ENCODE data around the gene PCBP3. TPM values are rescaled to one million over a fixed set of nuclear protein-coding genes. Genes with fewer than 3 reads are reported as not detected.

Gene PCBP3
- total RNA-seq, 2 experiments from 2014 or later = 3.4 to 3.8 TPM

DNA sequence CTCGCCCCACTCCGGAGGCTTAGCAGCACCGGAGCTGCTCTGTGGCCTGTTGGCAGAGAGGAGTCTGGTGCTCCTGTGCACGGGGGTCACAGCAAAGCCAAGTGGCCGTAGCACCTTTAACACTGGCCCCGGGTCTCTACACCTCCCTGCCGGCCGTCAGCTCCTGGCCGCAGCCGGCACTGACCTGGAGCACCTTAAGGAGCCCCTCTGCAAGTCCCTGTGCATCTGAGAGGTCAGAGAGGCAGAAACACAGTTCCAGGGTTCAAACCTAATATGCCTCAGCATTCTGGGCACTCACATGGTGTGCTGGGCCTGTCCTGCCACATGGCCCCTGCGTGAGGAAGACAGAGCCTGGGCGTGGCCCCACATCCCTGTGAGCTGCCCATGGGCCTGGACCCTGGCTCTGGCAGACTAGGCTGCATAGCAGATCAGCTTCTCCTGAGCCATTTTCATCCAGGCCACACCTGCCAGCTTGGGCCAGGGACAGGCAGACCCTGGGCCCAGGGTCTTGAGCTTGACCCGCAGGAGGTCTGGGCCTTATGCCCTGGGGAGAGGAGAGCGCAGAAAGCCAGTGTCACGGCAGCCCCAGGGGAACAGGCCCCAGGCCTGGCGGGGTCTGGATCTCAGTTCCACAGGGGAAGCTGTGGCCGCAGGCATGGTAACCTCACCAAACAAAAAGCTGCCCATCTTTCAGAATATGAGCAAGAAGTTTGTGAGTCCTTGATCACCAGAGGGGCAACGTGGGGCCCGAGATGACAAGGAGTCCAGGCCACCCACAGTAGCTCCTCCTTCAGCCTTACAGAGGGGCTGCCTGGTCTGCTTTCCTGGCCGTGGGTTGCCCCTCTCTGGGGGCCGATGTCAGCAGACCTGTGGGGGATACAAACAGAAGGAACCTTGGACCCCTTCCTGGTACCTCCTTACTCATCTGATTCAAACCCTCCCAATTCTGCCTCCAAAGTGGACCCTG is 192.1 kb downstream of the PCBP3 start:
- H3K36me3 Mint-ChIP-seq (ENCODE audit: low read depth) = no peaks in the 10 kb centered on the region
- Histone ChIP-seq H3K4me1 (ENCODE audit: insufficient read depth, low read length) (no peaks in the 10 kb centered on the region), H3K9me3 (ENCODE audit: control insufficient read depth in 1 of 2, insufficient read depth in 1 of 2, low read length in 2 of 2) (peaks cover 0 to under 1% of the 10 kb centered on the region in 2 experiments), H3K27ac (ENCODE audit: low read depth in 1 of 2, low read length in 2 of 2) (no peak overlapping the region), H3K27me3 (ENCODE audit: control insufficient read depth in 1 of 2, insufficient read depth in 2 of 2, low read length in 2 of 2) (no peaks in the 10 kb centered on the region), H3K36me3 (ENCODE audit: insufficient read depth, low read length) (no peaks in the 10 kb centered on the region), H3K4me3 (ENCODE audit: low read length) (no peak overlapping the region)
- ChIA-PET CTCF (no interaction called here), POLR2A (no interaction called here)
- ATAC-seq (ENCODE audit: poor library complexity) (no peak), DNase-seq (no peak)
- intact Hi-C loops (cut with DNase I, micrococcal nuclease) = no loop called here
- TF ChIP-seq, protein P1, sequence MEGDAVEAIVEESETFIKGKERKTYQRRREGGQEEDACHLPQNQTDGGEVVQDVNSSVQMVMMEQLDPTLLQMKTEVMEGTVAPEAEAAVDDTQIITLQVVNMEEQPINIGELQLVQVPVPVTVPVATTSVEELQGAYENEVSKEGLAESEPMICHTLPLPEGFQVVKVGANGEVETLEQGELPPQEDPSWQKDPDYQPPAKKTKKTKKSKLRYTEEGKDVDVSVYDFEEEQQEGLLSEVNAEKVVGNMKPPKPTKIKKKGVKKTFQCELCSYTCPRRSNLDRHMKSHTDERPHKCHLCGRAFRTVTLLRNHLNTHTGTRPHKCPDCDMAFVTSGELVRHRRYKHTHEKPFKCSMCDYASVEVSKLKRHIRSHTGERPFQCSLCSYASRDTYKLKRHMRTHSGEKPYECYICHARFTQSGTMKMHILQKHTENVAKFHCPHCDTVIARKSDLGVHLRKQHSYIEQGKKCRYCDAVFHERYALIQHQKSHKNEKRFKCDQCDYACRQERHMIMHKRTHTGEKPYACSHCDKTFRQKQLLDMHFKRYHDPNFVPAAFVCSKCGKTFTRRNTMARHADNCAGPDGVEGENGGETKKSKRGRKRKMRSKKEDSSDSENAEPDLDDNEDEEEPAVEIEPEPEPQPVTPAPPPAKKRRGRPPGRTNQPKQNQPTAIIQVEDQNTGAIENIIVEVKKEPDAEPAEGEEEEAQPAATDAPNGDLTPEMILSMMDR (IDR thresholded peaks at IDR 0.05) = no peak
- H3K4me1 Mint-ChIP-seq (ENCODE audit: low read depth) = no peaks in the 10 kb centered on the region
- no peaks in the 10 kb centered on the region for H3K27me3 Mint-ChIP-seq
- no peak overlapping the region for H3K4me3 Mint-ChIP-seq
- no peaks in the 10 kb centered on the region for H3K9me3 Mint-ChIP-seq
- H3K27ac Mint-ChIP-seq = no peak overlapping the region

DNA sequence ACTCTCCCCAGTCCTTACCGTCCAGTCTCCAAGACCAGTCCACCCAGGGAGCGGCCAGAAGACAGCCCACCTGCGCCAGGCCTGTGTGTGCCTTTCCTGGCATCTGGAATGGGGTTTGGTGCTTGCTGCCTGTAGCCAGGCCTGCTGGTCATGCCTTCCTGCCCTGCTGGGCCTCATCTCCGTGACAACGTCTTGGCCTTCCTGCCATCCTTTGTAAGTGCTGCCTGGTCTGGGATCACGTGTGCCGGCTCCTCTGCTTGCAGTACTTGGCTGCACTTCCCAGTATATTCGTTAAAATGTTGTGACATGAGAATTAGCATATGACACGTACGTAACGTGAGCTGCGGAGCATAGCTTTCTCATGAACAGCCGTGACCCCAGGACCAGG is 192.7 kb downstream of the PCBP3 start:
- peaks cover 0 to 7% of the 10 kb centered on the region in 2 experiments for H3K9me3 ChIP-seq (ENCODE audit: control insufficient read depth in 1 of 2, insufficient read depth in 1 of 2, low read length in 2 of 2)
- Mint-ChIP-seq H3K27ac (no peak overlapping the region), H3K4me3 (no peak overlapping the region), H3K36me3 (ENCODE audit: low read depth) (no peaks in the 10 kb centered on the region), H3K27me3 (no peaks in the 10 kb centered on the region), H3K9me3 (no peaks in the 10 kb centered on the region), H3K4me1 (ENCODE audit: low read depth) (no peaks in the 10 kb centered on the region)
- no peak overlapping the region for H3K4me3 ChIP-seq (ENCODE audit: low read length)
- no peaks in the 10 kb centered on the region for H3K4me1 ChIP-seq (ENCODE audit: insufficient read depth, low read length)
- ATAC-seq (ENCODE audit: poor library complexity) = no peak
- DNase-seq = no peak
- ChIA-PET POLR2A (no interaction called here), CTCF (no interaction called here)
- H3K27ac ChIP-seq (ENCODE audit: low read depth in 1 of 2, low read length in 2 of 2) = no peak overlapping the region
- no peaks in the 10 kb centered on the region for H3K36me3 ChIP-seq (ENCODE audit: insufficient read depth, low read length)
- no peaks in the 10 kb centered on the region for H3K27me3 ChIP-seq (ENCODE audit: control insufficient read depth in 1 of 2, insufficient read depth in 2 of 2, low read length in 2 of 2)
- intact Hi-C loops (cut with DNase I, micrococcal nuclease) = no loop called here
- TF ChIP-seq, protein P1 (IDR thresholded peaks at IDR 0.05) = no peak

DNA sequence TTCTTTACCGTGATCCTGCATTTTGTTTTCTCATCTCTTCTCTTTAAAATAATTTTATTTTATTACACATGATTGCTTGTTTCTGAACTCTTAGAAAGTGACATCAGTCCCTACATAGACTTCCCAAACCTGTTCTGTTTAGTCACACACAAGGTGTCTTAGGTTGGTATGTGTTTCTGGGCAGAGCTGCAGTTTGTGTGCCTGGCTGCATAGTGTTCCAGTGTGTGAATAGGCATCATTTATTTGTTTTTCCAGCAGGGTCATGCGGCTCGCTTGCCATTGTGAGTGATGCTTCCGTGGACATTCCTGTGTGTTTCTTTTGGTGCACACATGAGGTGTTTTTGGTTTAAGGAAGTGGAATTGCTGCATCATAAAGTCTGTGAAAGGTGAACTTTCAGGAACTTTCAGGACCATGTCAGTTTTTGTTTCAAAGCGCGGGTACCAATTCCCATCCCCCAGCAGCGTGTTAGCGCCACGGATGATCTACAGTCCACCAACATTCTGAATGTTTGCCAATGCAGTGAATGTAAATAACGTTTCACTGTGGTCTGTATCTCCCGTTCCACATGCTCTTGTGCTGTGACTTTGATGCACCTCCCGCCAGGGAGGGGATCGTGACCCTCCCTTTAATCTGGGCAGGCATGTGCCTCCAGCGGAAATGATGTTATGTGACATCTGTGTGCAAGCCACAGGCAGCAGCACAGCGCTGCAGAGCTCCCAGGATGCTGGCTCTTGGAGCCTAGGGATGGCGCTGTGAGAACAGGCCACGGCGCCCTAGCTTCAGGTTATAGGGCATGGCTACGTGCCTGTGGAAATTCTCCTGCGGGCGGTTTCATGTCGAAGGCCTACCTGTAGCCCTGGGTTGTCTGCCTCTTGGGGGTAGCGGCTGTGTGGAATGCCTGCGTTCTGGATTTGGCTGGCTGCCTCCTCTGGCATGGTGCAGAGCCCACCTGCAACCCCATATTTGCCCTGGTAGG is 193.5 kb downstream of the PCBP3 start:
- TF ChIP-seq, protein P1 (IDR thresholded peaks at IDR 0.05) = no peak
- no peak for ATAC-seq (ENCODE audit: poor library complexity)
- Histone ChIP-seq H3K27ac (ENCODE audit: low read depth in 1 of 2, low read length in 2 of 2) (no peak overlapping the region), H3K4me1 (ENCODE audit: insufficient read depth, low read length) (no peaks in the 10 kb centered on the region), H3K4me3 (ENCODE audit: low read length) (no peak overlapping the region), H3K27me3 (ENCODE audit: control insufficient read depth in 1 of 2, insufficient read depth in 2 of 2, low read length in 2 of 2) (no peaks in the 10 kb centered on the region), H3K9me3 (ENCODE audit: control insufficient read depth in 1 of 2, insufficient read depth in 1 of 2, low read length in 2 of 2) (peaks cover 0 to 13% of the 10 kb centered on the region in 2 experiments), H3K36me3 (ENCODE audit: insufficient read depth, low read length) (no peaks in the 10 kb centered on the region)
- no peaks in the 10 kb centered on the region for H3K36me3 Mint-ChIP-seq (ENCODE audit: low read depth)
- intact Hi-C loops (cut with DNase I, micrococcal nuclease) = no loop called here
- no peak overlapping the region for H3K27ac Mint-ChIP-seq
- ChIA-PET CTCF (no interaction called here), POLR2A (no interaction called here)
- DNase-seq = no peak
- no peaks in the 10 kb centered on the region for H3K27me3 Mint-ChIP-seq
- no peaks in the 10 kb centered on the region for H3K9me3 Mint-ChIP-seq
- no peaks in the 10 kb centered on the region for H3K4me1 Mint-ChIP-seq (ENCODE audit: low read depth)
- no peak overlapping the region for H3K4me3 Mint-ChIP-seq

Data from CD4-positive, alpha-beta T cell (primary cell).